Forelimb muscle (tissue), 1 donor: ENCODE data around the gene HCFC1R1. TPM values are rescaled to one million over a fixed set of nuclear protein-coding genes. Genes with fewer than 3 reads are reported as not detected.

Experiments used
- DNase-seq: peaks from one replicate; pipeline ENCODE4 v3.0.0-alpha.2; 2013; ENCODE audit warnings: low read depth
- polyA plus RNA-seq: library from polyadenylated mRNA; unstranded; fragments of 120-200 nt; gene quantifications from one replicate; pipeline ENCODE4 v1.2.1, GENCODE V29; 2013; ENCODE audit not compliant: insufficient read length

Gene HCFC1R1
- polyA plus RNA-seq, 1 donor: 109 TPM

GRCh38 chr16:3035972-3036725, 12.4 kb upstream of the HCFC1R1 start:
- DNase-seq: no peak

GRCh38 chr16:3035289-3035971, 11.7 kb upstream of the HCFC1R1 start:
- no peak for DNase-seq

GRCh38 chr16:3032624-3033023, 8.9 kb upstream of the HCFC1R1 start:
- DNase-seq: no peak

GRCh38 chr16:3030222-3031212, 6.8 kb upstream of the HCFC1R1 start:
- no peak for DNase-seq

GRCh38 chr16:3029491-3030221, 5.9 kb upstream of the HCFC1R1 start:
- no peak for DNase-seq

- DNase-seq: no peak
These were observed 5.1 kb upstream of the HCFC1R1 start for GRCh38 chr16:3028716-3029319.

- DNase-seq: no peak
These were observed 4.4 kb upstream of the HCFC1R1 start for GRCh38 chr16:3027983-3028715.

GRCh38 chr16:3027489-3027795, 3.7 kb upstream of the HCFC1R1 start:
- DNase-seq: no peak

- DNase-seq: no peak
These were observed 3.1 kb upstream of the HCFC1R1 start for GRCh38 chr16:3026609-3027488.

- no peak for DNase-seq
These were observed 2.2 kb upstream of the HCFC1R1 start for GRCh38 chr16:3026003-3026378.

- no peak for DNase-seq
These were observed 1.6 kb upstream of the HCFC1R1 start for GRCh38 chr16:3025032-3026002.

GRCh38 chr16:3023415-3023668, 400 bp downstream of the HCFC1R1 start:
- no peak for DNase-seq

- no peak for DNase-seq
These were observed 893 bp downstream of the HCFC1R1 start for GRCh38 chr16:3022684-3023414.

GRCh38 chr16:3022208-3022683, 1.5 kb downstream of the HCFC1R1 start:
- DNase-seq: peak; percentile 64

GRCh38 chr16:3021449-3022207, 2.1 kb downstream of the HCFC1R1 start:
- DNase-seq: no peak

GRCh38 chr16:3020604-3021448, 2.9 kb downstream of the HCFC1R1 start:
- DNase-seq: no peak
